ENCODE data around the gene NRG3.

Gene NRG3

GRCh38 chr10:82737549-82737948 lies 862.6 kb downstream of the NRG3 start:
- no peak overlapping the region for H2BK12ac ChIP-seq (ENCODE audit: low read length)
- no peak overlapping the region for H4K8ac ChIP-seq (ENCODE audit: low read depth, low read length)
- H3K23ac ChIP-seq (ENCODE audit: low read length): no peak overlapping the region
- no peak for DNase-seq
- H4K91ac ChIP-seq (ENCODE audit: low read depth, low read length): no peak overlapping the region
- H3K4me3 ChIP-seq (ENCODE audit: low read depth, low read length): no peak overlapping the region
- H2AK5ac ChIP-seq (ENCODE audit: low read length): no peak overlapping the region
- no peaks in the 10 kb centered on the region for H3K79me1 ChIP-seq (ENCODE audit: low read length)
- H3K4ac ChIP-seq (ENCODE audit: low read depth, low read length): no peak overlapping the region
- no peak overlapping the region for H2AFZ ChIP-seq (ENCODE audit: insufficient read depth, low read length, poor library complexity)
- H3K4me2 ChIP-seq (ENCODE audit: low read length): no peak overlapping the region
- H3K27ac ChIP-seq (ENCODE audit: low read depth, low read length): no peak overlapping the region
- no peaks in the 10 kb centered on the region for H3K9me3 ChIP-seq (ENCODE audit: insufficient read depth, low read depth, low read length)
- H3K4me1 ChIP-seq (ENCODE audit: control insufficient read depth in 1 of 2, insufficient read depth in 2 of 2, low read length in 2 of 2): no peaks in the 10 kb centered on the region
- no CpG with 5 or more reads among the region's 11 CpGs for WGBS (ENCODE audit: extremely low coverage, insufficient coverage, insufficient read length)
- H3K9ac ChIP-seq (ENCODE audit: low read length): no peak overlapping the region
- H3K79me2 ChIP-seq (ENCODE audit: control insufficient read depth, insufficient read depth, low read length, poor library complexity): no peaks in the 10 kb centered on the region
- no peak overlapping the region for H2BK5ac ChIP-seq (ENCODE audit: low read depth, low read length, poor library complexity)
- H3K18ac ChIP-seq (ENCODE audit: low read length): no peak overlapping the region
- no peaks in the 10 kb centered on the region for H3K27me3 ChIP-seq (ENCODE audit: insufficient read depth, low read length)
- no peak overlapping the region for H2BK120ac ChIP-seq (ENCODE audit: insufficient read depth, low read length, poor library complexity)
- H3K14ac ChIP-seq (ENCODE audit: low read length): no peak overlapping the region
- H3K36me3 ChIP-seq (ENCODE audit: control insufficient read depth in 1 of 2, insufficient read depth in 2 of 2, low read length in 2 of 2): no peaks in the 10 kb centered on the region
- no peak overlapping the region for H4K12ac ChIP-seq (ENCODE audit: low read depth, low read length)

DNA sequence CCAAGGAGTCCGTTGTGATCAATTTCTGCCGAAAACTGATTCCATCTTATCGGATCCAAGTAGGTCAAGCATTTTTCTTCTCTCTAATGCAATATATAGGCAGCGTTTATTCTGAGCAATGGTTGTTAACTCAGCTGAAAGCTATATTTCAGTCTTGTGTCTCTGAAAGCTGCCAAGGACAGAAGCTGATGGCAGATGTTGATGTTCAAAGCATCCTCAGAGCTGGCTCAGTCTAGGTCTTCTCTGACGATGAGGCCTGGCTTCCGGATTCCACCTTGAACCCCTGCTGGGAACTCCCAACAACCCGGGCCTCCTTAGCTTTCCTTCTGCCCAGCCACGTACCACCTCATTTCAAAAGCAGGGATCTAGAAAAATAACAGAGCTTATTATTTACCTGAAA lies 863.6 kb downstream of the NRG3 start:
- no peaks in the 10 kb centered on the region for H3K9me3 ChIP-seq (ENCODE audit: insufficient read depth, low read depth, low read length)
- no peaks in the 10 kb centered on the region for H3K36me3 ChIP-seq (ENCODE audit: control insufficient read depth in 1 of 2, insufficient read depth in 2 of 2, low read length in 2 of 2)
- H2AK5ac ChIP-seq (ENCODE audit: low read length): no peak overlapping the region
- H2BK12ac ChIP-seq (ENCODE audit: low read length): no peak overlapping the region
- H3K4me2 ChIP-seq (ENCODE audit: low read length): no peak overlapping the region
- DNase-seq: no peak
- H2AFZ ChIP-seq (ENCODE audit: insufficient read depth, low read length, poor library complexity): no peak overlapping the region
- WGBS (ENCODE audit: extremely low coverage, insufficient coverage, insufficient read length): no CpG with 5 or more reads among the region's 8 CpGs
- H3K79me2 ChIP-seq (ENCODE audit: control insufficient read depth, insufficient read depth, low read length, poor library complexity): no peaks in the 10 kb centered on the region
- no peak overlapping the region for H3K23ac ChIP-seq (ENCODE audit: low read length)
- H3K4me3 ChIP-seq (ENCODE audit: low read depth, low read length): no peak overlapping the region
- no peak overlapping the region for H2BK5ac ChIP-seq (ENCODE audit: low read depth, low read length, poor library complexity)
- H2BK120ac ChIP-seq (ENCODE audit: insufficient read depth, low read length, poor library complexity): no peak overlapping the region
- no peak overlapping the region for H3K9ac ChIP-seq (ENCODE audit: low read length)
- H3K18ac ChIP-seq (ENCODE audit: low read length): no peak overlapping the region
- H3K14ac ChIP-seq (ENCODE audit: low read length): no peak overlapping the region
- no peak overlapping the region for H3K27ac ChIP-seq (ENCODE audit: low read depth, low read length)
- no peaks in the 10 kb centered on the region for H3K79me1 ChIP-seq (ENCODE audit: low read length)
- H4K8ac ChIP-seq (ENCODE audit: low read depth, low read length): no peak overlapping the region
- H4K91ac ChIP-seq (ENCODE audit: low read depth, low read length): no peak overlapping the region
- H3K27me3 ChIP-seq (ENCODE audit: insufficient read depth, low read length): no peaks in the 10 kb centered on the region
- no peak overlapping the region for H3K4ac ChIP-seq (ENCODE audit: low read depth, low read length)
- H4K12ac ChIP-seq (ENCODE audit: low read depth, low read length): no peak overlapping the region
- no peaks in the 10 kb centered on the region for H3K4me1 ChIP-seq (ENCODE audit: control insufficient read depth in 1 of 2, insufficient read depth in 2 of 2, low read length in 2 of 2)

- no peaks in the 10 kb centered on the region for H3K27me3 ChIP-seq (ENCODE audit: insufficient read depth, low read length)
- no peak overlapping the region for H4K12ac ChIP-seq (ENCODE audit: low read depth, low read length)
- no peak overlapping the region for H2BK120ac ChIP-seq (ENCODE audit: insufficient read depth, low read length, poor library complexity)
- peak in 1 of 2 donors; percentile 3 for DNase-seq
- H4K91ac ChIP-seq (ENCODE audit: low read depth, low read length): no peak overlapping the region
- no peak overlapping the region for H3K4ac ChIP-seq (ENCODE audit: low read depth, low read length)
- H3K9ac ChIP-seq (ENCODE audit: low read length): no peak overlapping the region
- H3K23ac ChIP-seq (ENCODE audit: low read length): no peak overlapping the region
- H3K79me1 ChIP-seq (ENCODE audit: low read length): no peaks in the 10 kb centered on the region
- H2AFZ ChIP-seq (ENCODE audit: insufficient read depth, low read length, poor library complexity): no peak overlapping the region
- H3K9me3 ChIP-seq (ENCODE audit: insufficient read depth, low read depth, low read length): no peaks in the 10 kb centered on the region
- H3K4me3 ChIP-seq (ENCODE audit: low read depth, low read length): no peak overlapping the region
- no peak overlapping the region for H3K4me2 ChIP-seq (ENCODE audit: low read length)
- H3K4me1 ChIP-seq (ENCODE audit: control insufficient read depth in 1 of 2, insufficient read depth in 2 of 2, low read length in 2 of 2): no peaks in the 10 kb centered on the region
- no CpG with 5 or more reads among the region's 4 CpGs for WGBS (ENCODE audit: extremely low coverage, insufficient coverage, insufficient read length)
- no peak overlapping the region for H3K27ac ChIP-seq (ENCODE audit: low read depth, low read length)
- H2BK5ac ChIP-seq (ENCODE audit: low read depth, low read length, poor library complexity): no peak overlapping the region
- no peak overlapping the region for H2AK5ac ChIP-seq (ENCODE audit: low read length)
- H3K79me2 ChIP-seq (ENCODE audit: control insufficient read depth, insufficient read depth, low read length, poor library complexity): no peaks in the 10 kb centered on the region
- no peak overlapping the region for H3K18ac ChIP-seq (ENCODE audit: low read length)
- H2BK12ac ChIP-seq (ENCODE audit: low read length): no peak overlapping the region
- H4K8ac ChIP-seq (ENCODE audit: low read depth, low read length): no peak overlapping the region
- no peaks in the 10 kb centered on the region for H3K36me3 ChIP-seq (ENCODE audit: control insufficient read depth in 1 of 2, insufficient read depth in 2 of 2, low read length in 2 of 2)
- H3K14ac ChIP-seq (ENCODE audit: low read length): no peak overlapping the region
Observed at GRCh38 chr10:82742478-82742877, 867.5 kb downstream of the NRG3 start.

GRCh38 chr10:82742898-82743297 lies 867.9 kb downstream of the NRG3 start:
- H3K79me2 ChIP-seq (ENCODE audit: control insufficient read depth, insufficient read depth, low read length, poor library complexity): no peaks in the 10 kb centered on the region
- H3K79me1 ChIP-seq (ENCODE audit: low read length): no peaks in the 10 kb centered on the region
- H3K4me3 ChIP-seq (ENCODE audit: low read depth, low read length): no peak overlapping the region
- no peak overlapping the region for H2BK5ac ChIP-seq (ENCODE audit: low read depth, low read length, poor library complexity)
- H3K9me3 ChIP-seq (ENCODE audit: insufficient read depth, low read depth, low read length): no peaks in the 10 kb centered on the region
- no peak overlapping the region for H2AK5ac ChIP-seq (ENCODE audit: low read length)
- no peak overlapping the region for H3K23ac ChIP-seq (ENCODE audit: low read length)
- no peak overlapping the region for H2BK12ac ChIP-seq (ENCODE audit: low read length)
- H3K27me3 ChIP-seq (ENCODE audit: insufficient read depth, low read length): no peaks in the 10 kb centered on the region
- no peak overlapping the region for H3K27ac ChIP-seq (ENCODE audit: low read depth, low read length)
- WGBS (ENCODE audit: extremely low coverage, insufficient coverage, insufficient read length): no CpG with 5 or more reads among the region's 7 CpGs
- H3K18ac ChIP-seq (ENCODE audit: low read length): no peak overlapping the region
- H3K4ac ChIP-seq (ENCODE audit: low read depth, low read length): no peak overlapping the region
- no peak overlapping the region for H3K9ac ChIP-seq (ENCODE audit: low read length)
- no peaks in the 10 kb centered on the region for H3K36me3 ChIP-seq (ENCODE audit: control insufficient read depth in 1 of 2, insufficient read depth in 2 of 2, low read length in 2 of 2)
- no peak overlapping the region for H2BK120ac ChIP-seq (ENCODE audit: insufficient read depth, low read length, poor library complexity)
- no peak overlapping the region for H4K8ac ChIP-seq (ENCODE audit: low read depth, low read length)
- H3K4me2 ChIP-seq (ENCODE audit: low read length): no peak overlapping the region
- H3K4me1 ChIP-seq (ENCODE audit: control insufficient read depth in 1 of 2, insufficient read depth in 2 of 2, low read length in 2 of 2): no peaks in the 10 kb centered on the region
- H4K91ac ChIP-seq (ENCODE audit: low read depth, low read length): no peak overlapping the region
- no peak overlapping the region for H2AFZ ChIP-seq (ENCODE audit: insufficient read depth, low read length, poor library complexity)
- no peak overlapping the region for H4K12ac ChIP-seq (ENCODE audit: low read depth, low read length)
- H3K14ac ChIP-seq (ENCODE audit: low read length): no peak overlapping the region
- DNase-seq: no peak
